CD4-positive, alpha-beta T cell treated with Interleukin-15 for 4 hours (primary cell): ENCODE data around the gene ITPR2.
"Not testable (repeated sequence)": the region's sequence is repeated elsewhere in the genome, so short reads cannot be mapped to it uniquely, and the experiment has no call there.

ENCODE experiments used
- DNase-seq: peaks from one replicate; pipeline ENCODE4 v3.0.0-alpha.2; 2020; ENCODE audit warnings: low spot score

Gene ITPR2

DNA sequence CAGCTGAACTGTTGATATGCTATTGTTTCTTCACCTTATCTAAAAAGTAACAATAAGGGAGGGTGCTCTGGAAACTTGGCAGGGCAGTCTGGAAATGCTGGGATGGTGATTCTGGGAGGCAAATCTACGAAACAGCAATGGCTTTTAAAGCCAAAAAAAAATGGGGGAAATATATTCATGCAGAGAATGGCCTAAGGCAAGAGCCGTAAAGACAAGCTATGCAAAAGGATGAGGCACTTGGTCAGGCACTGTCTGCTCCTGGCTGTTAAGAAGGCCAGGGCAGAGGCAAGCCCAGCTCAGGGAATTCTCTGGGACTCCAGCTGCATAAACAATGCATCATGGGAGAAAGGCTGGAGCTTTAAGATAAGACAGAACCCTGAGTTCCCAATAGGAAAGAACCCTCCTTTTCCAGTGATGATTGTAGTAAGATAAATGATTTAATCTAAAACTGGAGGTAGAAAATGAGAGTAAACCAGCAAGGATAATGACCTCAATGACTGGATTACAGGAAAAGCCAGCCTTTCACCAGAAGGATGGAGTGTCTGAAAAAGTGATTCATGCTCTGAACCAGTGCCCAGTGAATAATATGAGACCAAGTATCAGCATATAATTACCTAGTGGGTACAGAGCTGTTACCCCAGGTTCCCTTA, 46.0 kb downstream of the ITPR2 start:
- DNase-seq, result no peak

DNA sequence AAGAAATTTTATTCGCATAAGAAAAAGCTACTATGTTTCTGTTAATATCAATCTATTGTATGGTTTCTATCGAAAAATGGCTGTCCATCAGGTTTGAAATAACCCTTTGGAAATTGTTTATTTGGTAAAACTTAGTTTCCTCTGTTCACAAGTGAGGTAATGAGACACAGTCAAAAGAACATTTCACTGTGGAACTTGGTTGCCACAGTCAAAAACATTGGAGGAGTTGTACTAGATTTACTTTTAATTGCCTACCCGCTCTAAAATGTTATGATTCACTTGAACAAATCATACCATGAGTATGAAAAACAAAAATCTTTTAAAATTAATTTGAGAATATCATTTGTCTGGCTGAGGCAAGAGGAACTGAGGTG, 46.5 kb downstream of the ITPR2 start:
- DNase-seq, result no peak

DNA sequence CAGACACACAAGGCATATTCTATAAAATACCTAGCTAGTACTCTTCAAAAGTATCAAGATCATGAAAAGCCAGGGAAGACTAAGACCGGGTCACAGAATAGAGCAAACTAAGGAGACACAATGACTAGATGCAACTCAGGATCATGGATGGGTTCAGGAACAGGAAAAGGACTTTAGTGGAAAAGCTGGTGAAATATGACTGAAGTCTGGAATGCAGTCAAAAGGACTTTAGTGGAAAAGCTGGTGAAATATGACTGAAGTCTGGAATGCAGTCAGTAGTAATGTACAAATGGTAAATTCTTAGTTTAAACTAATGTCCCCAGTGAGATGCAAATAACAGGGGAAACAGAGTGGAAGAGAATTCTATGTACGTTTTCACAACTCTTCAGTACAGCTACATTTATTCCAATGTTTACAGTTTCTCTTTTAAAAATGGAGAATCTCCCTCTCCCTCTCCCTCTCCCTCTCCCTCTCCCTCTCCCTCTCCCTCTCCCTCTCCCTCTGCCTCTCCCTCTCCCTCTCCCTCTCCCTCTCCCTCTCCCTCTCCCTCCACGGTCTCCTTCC, 49.1 kb downstream of the ITPR2 start:
- DNase-seq, result not testable (repeated sequence)

DNA sequence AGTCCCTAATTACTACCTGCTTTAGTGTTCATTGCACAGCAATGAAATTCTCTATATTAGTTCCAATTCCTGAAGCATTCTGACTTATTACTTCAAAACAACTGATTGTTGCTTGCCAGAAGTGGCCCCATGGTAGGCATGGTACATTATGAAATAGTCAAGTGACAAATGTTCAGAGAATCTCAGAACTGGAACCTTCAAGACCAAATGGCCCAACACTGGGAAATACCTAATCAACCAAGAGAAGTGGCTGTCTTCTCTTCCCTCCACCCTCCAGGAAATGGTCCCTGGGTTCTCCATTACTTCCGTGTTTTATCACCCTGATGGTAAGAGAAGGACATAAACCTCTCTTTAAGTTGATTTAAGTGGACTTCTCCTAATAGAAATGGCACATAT, 49.9 kb downstream of the ITPR2 start:
- DNase-seq, result no peak

DNA sequence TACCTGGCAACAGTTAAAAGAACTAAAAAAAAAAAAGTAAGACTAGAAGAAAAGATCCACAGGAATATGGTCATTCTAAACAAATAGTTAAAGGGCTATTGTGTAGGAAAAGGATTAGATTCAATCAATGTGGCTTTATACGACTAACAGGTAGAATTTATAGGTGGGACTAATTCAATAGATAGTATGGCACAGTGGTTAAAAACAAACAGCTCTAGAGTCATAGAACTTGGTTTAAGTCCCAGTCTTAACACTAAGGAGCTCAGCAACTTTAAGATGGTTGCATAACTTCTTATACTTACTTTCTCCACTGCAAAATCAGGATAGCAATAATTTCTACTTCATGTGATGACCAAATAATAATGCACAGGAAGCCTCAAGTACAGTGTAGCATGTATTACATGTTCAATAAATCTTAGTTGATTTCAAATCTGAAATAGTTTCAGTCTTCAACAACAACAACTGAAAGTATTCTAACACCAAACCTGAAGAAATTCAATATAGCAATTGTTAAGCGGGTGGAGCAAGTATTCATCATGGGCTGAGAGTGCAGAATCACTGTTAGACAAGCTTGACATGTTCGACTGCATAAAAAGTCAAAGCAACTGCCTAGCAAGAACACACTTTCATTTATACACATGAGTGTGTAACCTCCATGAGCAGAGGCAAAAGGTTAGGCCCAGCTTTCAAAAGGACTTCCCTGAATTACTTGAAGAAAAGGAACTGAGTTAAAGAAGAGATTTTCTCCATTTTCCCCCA, 50.4 kb downstream of the ITPR2 start:
- DNase-seq, result no peak

DNA sequence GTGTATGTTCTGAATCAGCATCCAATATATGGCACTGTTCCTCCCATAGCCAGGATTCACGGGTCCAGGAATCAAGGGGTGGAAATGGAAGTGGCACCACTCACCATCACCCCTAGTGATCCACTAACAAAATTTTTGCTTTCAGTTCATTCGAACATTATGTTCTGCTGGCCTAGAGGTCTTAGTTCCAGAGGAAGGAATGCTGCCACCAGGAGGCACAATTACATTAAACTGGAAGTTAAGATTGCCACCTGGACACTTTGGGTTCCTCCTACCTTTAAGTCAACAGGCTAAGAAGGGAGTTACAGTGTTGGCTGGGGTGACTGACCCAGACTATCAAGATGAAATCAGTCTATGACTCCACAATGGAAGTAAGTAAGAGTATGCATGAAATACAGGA, 52.3 kb downstream of the ITPR2 start:
- DNase-seq, result not testable (repeated sequence)

- DNase-seq, result not testable (repeated sequence)
Measured at GRCh38 chr12:26778173-26778775, 54.7 kb downstream of the ITPR2 start.

- DNase-seq, result no peak
Measured at GRCh38 chr12:26777236-26777635, 55.8 kb downstream of the ITPR2 start.

DNA sequence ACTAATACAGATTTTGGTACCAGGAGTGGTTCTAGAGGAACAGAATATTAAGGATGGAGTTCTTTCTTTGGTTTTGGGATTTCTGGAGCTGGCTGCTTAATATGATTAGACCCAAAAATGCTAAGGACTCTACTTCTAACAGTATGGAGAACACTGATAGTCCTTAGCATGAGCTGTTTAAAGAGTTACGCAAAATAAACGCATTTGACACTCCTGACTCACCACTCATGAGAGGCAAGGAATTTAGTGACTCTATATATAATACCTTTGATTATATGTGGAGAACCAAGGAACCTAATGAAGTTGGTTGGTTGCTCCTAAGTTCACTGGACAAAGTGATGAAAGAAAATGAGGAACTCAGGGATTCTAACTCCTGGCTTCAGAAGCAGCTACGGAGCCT, 57.0 kb downstream of the ITPR2 start:
- DNase-seq, result not testable (repeated sequence)

DNA sequence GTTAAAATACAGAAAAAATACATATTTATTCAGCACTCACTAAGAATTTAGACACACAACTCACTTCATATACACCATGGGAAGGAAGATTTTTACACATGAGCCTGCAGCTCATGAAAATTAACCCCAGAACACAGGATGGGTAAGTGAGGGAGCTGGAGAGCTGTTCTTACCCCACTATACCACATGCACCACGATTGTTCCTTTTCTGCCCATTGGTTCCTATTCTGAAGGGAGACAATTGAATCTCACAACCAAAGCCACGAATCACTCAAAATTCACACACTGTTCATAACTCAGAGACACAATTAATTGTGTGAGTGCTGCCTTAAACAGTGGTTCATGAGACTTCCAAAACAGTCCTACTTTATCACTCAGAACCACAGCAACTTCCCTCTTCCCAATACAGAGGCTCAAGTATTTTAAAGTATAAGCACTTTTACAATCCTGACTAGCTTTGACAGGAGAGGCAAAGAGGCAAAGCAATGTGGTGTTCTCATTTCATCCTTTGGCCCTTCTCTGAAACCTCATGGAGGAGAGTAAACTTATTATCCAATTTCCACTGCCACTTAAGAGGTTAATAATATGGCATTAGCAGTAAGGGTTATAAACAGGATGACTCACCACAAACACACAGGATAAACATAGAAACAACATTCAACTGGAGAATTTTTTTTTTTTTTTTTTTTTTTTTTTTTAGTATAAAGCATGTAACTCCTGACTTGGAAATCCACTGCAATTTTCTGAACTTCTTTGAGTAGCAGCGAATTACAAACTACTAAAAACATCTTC, 59.5 kb downstream of the ITPR2 start:
- DNase-seq, result no peak

DNA sequence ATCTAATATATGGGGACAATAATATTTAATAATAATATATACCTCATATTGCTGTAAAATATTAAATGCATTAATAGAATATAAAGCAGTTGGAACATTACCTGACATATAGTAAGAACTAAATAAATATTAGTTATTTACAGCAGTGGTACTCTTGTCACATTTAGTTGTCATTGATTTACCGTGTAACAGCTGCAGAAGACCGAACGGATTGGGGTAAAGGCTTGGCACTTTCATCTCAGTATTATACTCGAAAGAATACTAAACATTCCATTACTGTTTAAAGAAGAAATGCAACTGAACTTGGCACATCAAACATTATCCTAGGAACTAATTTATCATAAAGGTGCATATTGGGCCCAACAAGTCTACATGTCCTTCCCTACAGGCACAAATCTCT, 61.1 kb downstream of the ITPR2 start:
- DNase-seq, result no peak

- DNase-seq, result no peak
Measured at GRCh38 chr12:26770239-26771070, 62.5 kb downstream of the ITPR2 start.

- DNase-seq, result no peak
Measured at GRCh38 chr12:26769611-26770010, 63.4 kb downstream of the ITPR2 start.

DNA sequence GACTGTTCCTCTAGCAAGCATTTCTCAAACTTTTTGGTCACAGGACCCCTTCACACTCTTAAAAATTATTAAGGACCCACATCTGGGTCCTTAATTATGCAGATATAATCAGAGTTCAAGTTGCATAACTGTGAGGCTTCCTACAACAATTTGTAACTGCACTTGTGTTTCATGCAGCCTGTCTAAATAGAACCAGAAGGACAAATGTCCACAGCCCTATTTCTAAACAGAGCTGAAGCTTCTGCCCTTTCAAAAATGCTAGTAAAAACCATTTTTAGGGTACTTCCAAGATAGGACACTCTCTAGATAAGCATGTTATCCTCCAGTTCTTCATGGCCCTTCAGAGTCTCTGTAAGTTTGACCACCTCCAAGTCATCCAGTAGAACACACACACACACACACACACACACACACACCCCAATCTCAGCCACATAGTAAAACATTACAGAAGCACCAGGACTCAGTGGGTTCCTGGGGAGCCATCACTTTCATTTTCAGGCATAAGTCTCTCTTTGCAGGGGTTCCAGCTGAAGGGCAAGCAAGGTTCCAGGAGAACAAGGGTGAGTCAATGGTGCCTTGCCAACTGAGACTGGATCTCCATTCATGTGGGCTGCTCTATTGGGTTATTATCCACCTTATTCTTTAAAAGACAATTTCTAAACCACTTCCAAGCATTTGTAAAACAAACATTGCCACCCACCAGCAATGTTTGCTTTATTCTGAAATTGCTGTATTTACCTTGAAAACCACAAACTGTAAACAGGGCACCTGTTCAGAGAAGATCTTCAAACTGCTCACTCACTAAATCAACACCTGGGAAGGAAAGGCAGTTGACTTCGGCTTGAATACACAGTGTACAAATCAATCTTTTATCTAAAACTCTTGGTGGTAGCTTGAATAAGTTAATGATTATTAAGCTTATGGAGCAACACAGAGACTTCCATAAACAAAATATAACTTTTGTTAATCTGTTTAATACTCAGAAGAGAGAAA, 64.1 kb downstream of the ITPR2 start:
- no peak for DNase-seq

GRCh38 chr12:26767865-26768264, 65.1 kb downstream of the ITPR2 start:
- no peak for DNase-seq

DNA sequence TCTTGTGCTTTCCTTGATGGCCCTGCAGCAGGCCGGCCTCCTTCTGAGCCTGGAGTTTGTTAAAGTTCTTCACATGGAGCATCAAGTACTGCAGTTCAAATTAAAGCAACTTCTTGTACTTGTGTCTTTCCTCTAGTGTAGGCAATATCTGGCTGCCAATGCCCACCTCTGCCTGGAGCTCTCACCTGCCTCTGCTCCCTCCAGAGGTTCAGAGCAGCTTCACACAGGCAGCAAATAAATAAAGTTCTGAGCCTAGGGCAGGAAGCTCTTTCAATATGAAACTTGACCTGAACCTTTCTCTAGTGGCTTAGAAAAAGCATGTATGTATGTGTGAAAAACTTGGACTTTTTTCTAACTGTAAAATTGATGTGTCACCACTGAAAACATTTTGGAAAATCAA, 65.9 kb downstream of the ITPR2 start:
- DNase-seq, result no peak

GRCh38 chr12:26762186-26762585, 70.8 kb downstream of the ITPR2 start:
- DNase-seq, result no peak

DNA sequence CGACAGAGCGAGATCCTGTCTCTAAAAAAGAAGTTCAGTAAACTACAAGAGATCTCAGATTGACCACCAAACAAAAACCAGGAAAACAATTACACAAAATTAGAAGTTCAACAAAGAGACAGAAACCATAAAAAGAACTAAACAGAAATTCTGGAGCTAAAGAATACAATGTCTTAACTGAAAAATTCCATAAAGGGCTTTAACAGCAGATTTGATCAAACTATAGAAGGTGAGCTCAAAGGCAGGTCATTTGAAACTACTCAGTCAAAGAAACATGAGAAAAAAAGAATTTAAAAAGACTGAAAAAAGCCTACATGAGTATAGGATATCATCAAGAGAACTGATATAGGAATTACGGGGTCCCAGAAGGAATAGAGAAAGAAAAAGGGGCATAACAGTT, 71.2 kb downstream of the ITPR2 start:
- no peak for DNase-seq

GRCh38 chr12:26760657-26761293, 72.2 kb downstream of the ITPR2 start:
- no peak for DNase-seq

DNA sequence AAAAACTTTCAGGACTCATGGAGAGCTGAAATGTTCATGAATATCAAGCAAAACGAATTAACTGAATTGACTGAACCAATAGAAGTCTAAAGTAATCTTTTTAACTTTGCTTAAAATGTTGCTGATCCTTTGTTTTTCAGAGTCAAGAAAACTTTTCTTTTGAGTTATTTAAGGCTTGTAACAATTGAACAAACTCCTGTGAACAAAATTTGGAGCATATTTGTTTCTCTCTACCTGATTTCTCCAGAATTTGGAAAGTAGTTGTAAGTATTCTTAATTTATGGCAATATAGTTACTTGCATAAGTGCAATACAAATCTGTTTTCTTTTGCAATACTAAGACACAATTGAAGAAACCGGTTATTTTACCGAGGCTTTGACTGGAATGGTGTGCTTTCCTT, 77.6 kb downstream of the ITPR2 start:
- not testable (repeated sequence) for DNase-seq
